H1 (cell line): ENCODE data around the gene CD1D. TPM values are rescaled to one million over a fixed set of nuclear protein-coding genes. Genes with fewer than 3 reads are reported as not detected.

Experiments used
- CTCF ChIA-PET: fragments of 300-600 bp; sonication (Branson Sonifier 250); formaldehyde crosslinking; loops from one replicate; lab custom pipeline; 2021; ENCODE audit not compliant: partially characterized antibody; lab: Charles Lee
- POLR2A ChIA-PET: fragments of 300-600 bp; sonication (Branson Sonifier 250); formaldehyde crosslinking; loops from one replicate; lab custom pipeline; 2021; ENCODE audit warnings: inconsistent platforms; ENCODE audit not compliant: partially characterized antibody; lab: Charles Lee
- DNase-seq, 2 experiments: peaks; one replicate each; pipeline versions ENCODE4 v3.0.0 to v3.0.0-alpha.2; 2010 to 2022; ENCODE audit warnings: low spot score in 2 of 2, low read depth in 1 of 2, mixed read lengths in 1 of 2
- FAIRE-seq: peaks from 2 replicates; lab custom pipeline; 2011; peaks lifted over from hg19 to GRCh38; lab: Jason Lieb, UNC
- H2AFZ ChIP-seq: 2 replicates; pipeline ENCODE4 v1.8.1; 2012; ENCODE audit warnings: low read length, inconsistent platforms
- H2AK5ac ChIP-seq: 2 replicates; pipeline ENCODE4 v1.6.1; 2013; ENCODE audit warnings: low read depth, low read length
- H2BK120ac ChIP-seq: replicated peaks from 2 replicates; pipeline ENCODE3; 2013; ENCODE audit warnings: low read depth, low read length, inconsistent platforms
- H2BK12ac ChIP-seq: 2 replicates; pipeline ENCODE4 v1.6.1; 2013; ENCODE audit warnings: low read depth, low read length
- H2BK15ac ChIP-seq: 2 replicates; pipeline ENCODE4 v1.6.1; 2013; ENCODE audit warnings: low read length
- H2BK20ac ChIP-seq: 2 replicates; pipeline ENCODE4 v1.6.1; 2013; ENCODE audit warnings: low read length
- H2BK5ac ChIP-seq: 2 replicates; pipeline ENCODE4 v1.6.1; 2013; ENCODE audit warnings: low read depth, low read length
- H3K14ac ChIP-seq: 2 replicates; pipeline ENCODE4 v1.6.1; 2013; ENCODE audit warnings: inconsistent platforms; ENCODE audit not compliant: insufficient read length
- H3K18ac ChIP-seq: 2 replicates; pipeline ENCODE4 v1.6.1; 2013; ENCODE audit warnings: low read length; ENCODE audit errors: extremely low read depth
- H3K23ac ChIP-seq: 2 replicates; pipeline ENCODE4 v1.6.1; 2013; ENCODE audit warnings: inconsistent platforms; ENCODE audit not compliant: insufficient read length
- H3K23me2 ChIP-seq: 2 replicates; pipeline ENCODE4 v1.6.1; 2013; ENCODE audit warnings: low read depth, low read length
- H3K27ac ChIP-seq: 2 replicates; pipeline ENCODE4 v1.6.1; 2011; ENCODE audit warnings: low read depth, low read length, inconsistent platforms
- H3K27me3 ChIP-seq, 4 experiments: replicated peaks in 1 of 4; 1 replicate in 1 of 4; 2 replicates in 3 of 4; pipeline versions ENCODE4 v1.6.1 to v1.8.1; 2011 to 2013; ENCODE audit warnings: low read length in 3 of 4, mild to moderate bottlenecking in 3 of 4, inconsistent platforms in 2 of 4, mixed read lengths in 2 of 4, moderate library complexity in 1 of 4; ENCODE audit not compliant: control insufficient read depth in 3 of 4, insufficient read depth in 3 of 4; ENCODE audit errors: extremely low read depth in 1 of 4
- H3K36me3 ChIP-seq, 4 experiments: 2 replicates each; pipeline versions ENCODE4 v1.6.1 to v1.8.1; 2011 to 2013; ENCODE audit warnings: mild to moderate bottlenecking in 4 of 4, low read length in 3 of 4, moderate library complexity in 2 of 4, control low read depth in 1 of 4, inconsistent platforms in 1 of 4; ENCODE audit not compliant: insufficient read depth in 4 of 4, control insufficient read depth in 2 of 4
- H3K4ac ChIP-seq: replicated peaks from 2 replicates; pipeline ENCODE3; 2013; ENCODE audit warnings: low read length, low read depth, mixed read lengths, inconsistent platforms; ENCODE audit not compliant: insufficient read length
- H3K4me1 ChIP-seq, 4 experiments: replicated peaks in 1 of 4; 1 replicate in 1 of 4; 2 replicates in 3 of 4; pipeline versions ENCODE4 v1.6.1 to v1.8.1; 2011 to 2013; ENCODE audit warnings: low read length in 3 of 4, inconsistent platforms in 2 of 4, mixed read lengths in 1 of 4; ENCODE audit not compliant: insufficient read depth in 4 of 4, control insufficient read depth in 3 of 4
- H3K4me2 ChIP-seq, 2 experiments: 2 replicates each; pipeline versions ENCODE4 v1.6.1 to v1.8.1; 2011 to 2013; ENCODE audit warnings: low read depth in 2 of 2, low read length in 2 of 2, control low read depth in 1 of 2, inconsistent platforms in 1 of 2, mild to moderate bottlenecking in 1 of 2; ENCODE audit not compliant: insufficient read depth in 1 of 2
- H3K4me3 ChIP-seq, 4 experiments: fragments of 200-600, 300-600 bp in 1 of 4; sonication (generic), shearing (Covaris generic), sonication (Bioruptor Twin) in 1 of 4; 2 replicates each; pipeline versions ENCODE4 v1.5.1 to v1.8.1; 2011 to 2016; ENCODE audit warnings: low read length in 4 of 4, low read depth in 3 of 4, control low read depth in 2 of 4, inconsistent platforms in 2 of 4, mild to moderate bottlenecking in 2 of 4, mixed read lengths in 1 of 4, moderate library complexity in 1 of 4; ENCODE audit not compliant: insufficient read depth in 2 of 4; ENCODE audit errors: extremely low read depth in 1 of 4
- H3K56ac ChIP-seq: replicated peaks from 2 replicates; pipeline ENCODE3; 2013; ENCODE audit warnings: low read depth, mild to moderate bottlenecking, mixed read lengths, low read length, inconsistent platforms; ENCODE audit not compliant: insufficient read length
- H3K79me1 ChIP-seq: 2 replicates; pipeline ENCODE4 v1.6.1; 2013; ENCODE audit warnings: low read depth, low read length, control low read depth
- H3K79me2 ChIP-seq, 2 experiments: 2 replicates each; pipeline versions ENCODE4 v1.6.1 to v1.8.1; 2012 to 2013; ENCODE audit warnings: low read length in 2 of 2, mild to moderate bottlenecking in 2 of 2, inconsistent platforms in 1 of 2; ENCODE audit not compliant: insufficient read depth in 2 of 2, control insufficient read depth in 1 of 2
- H3K9ac ChIP-seq, 4 experiments: replicated peaks in 1 of 4; 1 replicate in 1 of 4; 2 replicates in 3 of 4; pipeline versions ENCODE4 v1.6.1 to v1.8.1; 2011 to 2013; ENCODE audit warnings: low read depth in 3 of 4, low read length in 3 of 4, control low read depth in 2 of 4, mild to moderate bottlenecking in 2 of 4, moderate library complexity in 2 of 4, inconsistent platforms in 1 of 4; ENCODE audit errors: extremely low read depth in 1 of 4
- H3K9me3 ChIP-seq, 2 experiments: 2 replicates each; pipeline versions ENCODE4 v1.6.1 to v1.8.1; 2012 to 2013; ENCODE audit warnings: mild to moderate bottlenecking in 2 of 2, moderate library complexity in 2 of 2, control low read depth in 1 of 2, inconsistent platforms in 1 of 2, low read depth in 1 of 2, low read length in 1 of 2, mixed read lengths in 1 of 2; ENCODE audit not compliant: insufficient read depth in 2 of 2
- H4K20me1 ChIP-seq, 2 experiments: replicated peaks in 1 of 2; 2 replicates each; pipeline versions ENCODE3 to v1.8.1; 2011 to 2013; ENCODE audit warnings: inconsistent platforms in 2 of 2, low read length in 2 of 2, mild to moderate bottlenecking in 1 of 2; ENCODE audit not compliant: insufficient read depth in 2 of 2, control insufficient read depth in 1 of 2
- H4K5ac ChIP-seq: 2 replicates; pipeline ENCODE4 v1.6.1; 2013; ENCODE audit warnings: low read length, low read depth, mixed read lengths, inconsistent platforms; ENCODE audit not compliant: insufficient read length
- H4K8ac ChIP-seq: 2 replicates; pipeline ENCODE4 v1.8.0; 2013; ENCODE audit warnings: mild to moderate bottlenecking, moderate library complexity, low read length, inconsistent platforms; ENCODE audit not compliant: insufficient read depth; ENCODE audit errors: extremely low read depth
- H4K91ac ChIP-seq: replicated peaks from 2 replicates; pipeline ENCODE3; 2013; ENCODE audit warnings: low read length, mixed read lengths, inconsistent platforms; ENCODE audit not compliant: insufficient read length
- CTBP2 ChIP-seq: IDR thresholded peaks from 2 replicates; pipeline ENCODE4 v1.7.0; 2011; ENCODE audit warnings: borderline replicate concordance, mild to moderate bottlenecking, moderate library complexity, mixed read lengths, low read length; ENCODE audit not compliant: insufficient read depth, insufficient read length
- EP300 ChIP-seq, 2 experiments: IDR thresholded peaks; 1 replicate in 1 of 2; 2 replicates in 1 of 2; pipeline ENCODE4 v1.6.1; 2011 to 2012; ENCODE audit warnings: low read depth in 2 of 2, low read length in 2 of 2, mild to moderate bottlenecking in 2 of 2, borderline replicate concordance in 1 of 2, inconsistent platforms in 1 of 2, moderate library complexity in 1 of 2
- RXRA ChIP-seq: IDR thresholded peaks from 2 replicates; pipeline ENCODE4 v1.6.1; 2011; ENCODE audit warnings: low read depth, mild to moderate bottlenecking, low read length, moderate library complexity; ENCODE audit not compliant: insufficient read depth
- SIN3A ChIP-seq, 2 experiments: IDR thresholded peaks in 1 of 2; conservative IDR thresholded peaks in 1 of 2; 2 replicates each; pipeline ENCODE4 v1.6.1; 2011 to 2012; ENCODE audit warnings: low read length in 2 of 2, improper control_type of control experiment in 1 of 2, low read depth in 1 of 2, mild to moderate bottlenecking in 1 of 2
- YY1 ChIP-seq: IDR thresholded peaks from 2 replicates; pipeline ENCODE4 v1.6.1; 2011; ENCODE audit warnings: low read depth, mild to moderate bottlenecking, low read length
- whole genome bisulfite sequencing, 2 experiments: shearing (Covaris generic) in 1 of 2; methylation state at CpG; one replicate each; pipeline versions ENCODE4 v1.1.6 to v1.1.7; 2013 to 2015; ENCODE audit warnings: low lambda C conversion rate in 2 of 2, mixed read lengths in 2 of 2, inconsistent platforms in 1 of 2, low coverage in 1 of 2, missing lambda C conversion rate in 1 of 2; ENCODE audit not compliant: insufficient replicate concordance in 2 of 2, insufficient coverage in 1 of 2, insufficient read length in 1 of 2; ENCODE audit errors: extremely low coverage in 1 of 2, missing lambda C conversion rate in 1 of 2; 5-methylcytosine and 5-hydroxymethylcytosine counted together
- polyA plus RNA-seq, 7 experiments: library from polyadenylated mRNA; depleted of rRNA in 3 of 7; stranded (reverse) in 5 of 7; unstranded in 2 of 7; fragments of >200 nt in 5 of 7; fragments of 200-250 nt in 2 of 7; gene quantifications; 1 replicate in 5 of 7; 2 replicates in 1 of 7; 4 replicates in 1 of 7; pipeline versions ENCODE4 v1.2.1 to v1.2.3, GENCODE V29; 2011 to 2013; ENCODE audit warnings: missing spikeins in 2 of 7, mixed read lengths in 2 of 7
- total RNA-seq: library from RNA; stranded (reverse); fragmentation: NEBNext Ultra II Directional; extraction: Animal tissue kit (Norgen Biotek cat#: 25700); gene quantifications from 2 replicates; pipeline ENCODE4 v1.2.1, GENCODE V29; 2021
- TF ChIP-seq, protein P1 (sequence below): IDR thresholded peaks from 2 replicates; pipeline ENCODE4 v1.6.1; 2011; ENCODE audit warnings: low read depth, mild to moderate bottlenecking, low read length; ENCODE audit not compliant: insufficient read depth

Gene CD1D
- total and polyA plus RNA-seq, 2 of the 8 experiments (the other 6 are each of a cell fraction or from before 2014, with no cell fraction given): 1.1 to 1.6 TPM

DNA sequence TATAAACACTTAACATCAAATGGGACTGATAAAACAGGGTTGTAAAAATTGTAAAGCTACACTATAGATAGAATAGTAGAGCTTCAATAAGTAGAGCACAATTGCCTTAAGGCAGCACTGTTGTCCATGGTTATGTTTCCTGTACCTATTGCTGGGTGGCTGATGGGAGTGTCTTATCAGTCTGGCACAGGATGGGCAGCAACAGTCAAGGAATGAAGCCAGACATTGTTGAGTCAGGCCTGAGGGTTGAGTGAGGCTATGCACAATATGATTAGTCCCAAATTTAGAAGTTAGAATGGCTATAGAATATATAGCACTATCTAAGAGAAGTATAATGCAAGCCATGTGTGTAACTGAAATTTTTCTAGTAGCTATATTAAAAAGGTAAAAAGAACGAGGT, 25.0 kb upstream of the CD1D start:
- H3K79me2 ChIP-seq: no peaks in the 10 kb centered on the region
- H2BK15ac ChIP-seq: no peak overlapping the region
- H4K91ac ChIP-seq: no peak overlapping the region
- H3K23me2 ChIP-seq: no peaks in the 10 kb centered on the region; the same call in 1 of the 2 replicates
- no peak overlapping the region for H2BK120ac ChIP-seq
- H3K4me1 ChIP-seq: no peaks in the 10 kb centered on the region
- H3K79me1 ChIP-seq: no peaks in the 10 kb centered on the region
- no peak overlapping the region for H2AFZ ChIP-seq
- no peaks in the 10 kb centered on the region for H4K20me1 ChIP-seq
- H3K56ac ChIP-seq: no peak overlapping the region
- no peak overlapping the region for H4K5ac ChIP-seq
- H3K4me3 ChIP-seq: no peak overlapping the region
- H4K8ac ChIP-seq: no peak overlapping the region
- H3K27me3 ChIP-seq: no peaks in the 10 kb centered on the region; a peak in 1 of 7 replicates
- H3K18ac ChIP-seq: no peak overlapping the region
- no peak overlapping the region for H2AK5ac ChIP-seq
- no peak overlapping the region for H3K4ac ChIP-seq
- WGBS, 2 experiments: 100% methylated on average over 1 of the region's 1 CpG; no CpG with 5 or more reads in 1 of the 2 experiments
- H3K4me2 ChIP-seq: no peak overlapping the region
- no peak for TF ChIP-seq RXRA
- no peak for TF ChIP-seq SIN3A (conservative IDR thresholded peaks at IDR 0.05 in 1 of 2, IDR thresholded peaks at IDR 0.05 in 1 of 2; ENCODE audit: low read depth in 1 of 2, low read length in 2 of 2)
- TF ChIP-seq, protein P1, sequence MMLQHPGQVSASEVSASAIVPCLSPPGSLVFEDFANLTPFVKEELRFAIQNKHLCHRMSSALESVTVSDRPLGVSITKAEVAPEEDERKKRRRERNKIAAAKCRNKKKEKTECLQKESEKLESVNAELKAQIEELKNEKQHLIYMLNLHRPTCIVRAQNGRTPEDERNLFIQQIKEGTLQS: no peak
- no peak for TF ChIP-seq EP300 (IDR thresholded peaks at IDR 0.05; ENCODE audit: borderline replicate concordance in 1 of 2, low read depth in 2 of 2, low read length in 2 of 2)
- TF ChIP-seq CTBP2: no peak
- no peak for TF ChIP-seq YY1
- no peak overlapping the region for H3K27ac ChIP-seq
- no peaks in the 10 kb centered on the region for H3K9me3 ChIP-seq
- H3K14ac ChIP-seq: no peak overlapping the region
- CTCF ChIA-PET: interaction anchor here (0.5 to 0.9 kb wide), 2 partner anchors 20 to 31 kb away, joined by 3 read pairs; no protein-coding TSS in a partner anchor
- POLR2A ChIA-PET: no interaction called here
- no peak overlapping the region for H3K23ac ChIP-seq
- FAIRE-seq (no peak), DNase-seq (no peak)
- H2BK20ac ChIP-seq: no peak overlapping the region
- H3K9ac ChIP-seq: no peak overlapping the region
- no peak overlapping the region for H2BK5ac ChIP-seq
- no peaks in the 10 kb centered on the region for H3K36me3 ChIP-seq
- H2BK12ac ChIP-seq: no peak overlapping the region
